Spleen (tissue), 7 donors: ENCODE results near the gene GJB3.

Source experiments
- CTCF ChIP-seq, 11 experiments: fragments of 200-600 bp in 7 of 11; fragments of 450-650 bp in 4 of 11; sonication (generic) in 4 of 11; IDR thresholded peaks in 8 of 11; conservative IDR thresholded peaks in 3 of 11; 1 replicate in 7 of 11; 2 replicates in 4 of 11; pipeline versions ENCODE4 v1.4.0 to v1.8.0; 2016 to 2021; ENCODE audit warnings: antibody characterized with exemption in 11 of 11, inconsistent platforms in 4 of 11, mild to moderate bottlenecking in 1 of 11
- POLR2A ChIP-seq, 3 donors: fragments of 450-650 bp; IDR thresholded peaks; one replicate each; pipeline ENCODE4 v1.5.1; 2017; ENCODE audit warnings: antibody characterized with exemption in 3 of 3, mild to moderate bottlenecking in 1 of 3
- donor health status: DM: no; HTN: no; CAD: no; lungs with moderate emphysema.
- donor health status: DM: no; HTN: no; CAD: no.
- donor health status: DM: no; HTN: no; CAD: no.

- TF ChIP-seq POLR2A (IDR thresholded peaks at IDR 0.05): no peak
- TF ChIP-seq CTCF (IDR thresholded peaks at IDR 0.05 in 8 of 11, conservative IDR thresholded peaks at IDR 0.05 in 3 of 11): no peak
Observed at GRCh38 chr1:34779526-34779925, 1.5 kb upstream of the GJB3 start.
